Stimulated activated CD8-positive, alpha-beta memory T cell treated with anti-CD3 and anti-CD28 coated beads, Interleukin-12 subunit alpha, Interleukin-12 subunit beta, amount 100 ng/mL, for 24 hours (primary cell): ENCODE results near the gene MYMK.

Experiments used
- DNase-seq: peaks from one replicate; pipeline ENCODE4 v3.0.0-alpha.2; 2020; ENCODE audit errors: extremely low read depth

The MYMK gene

DNA sequence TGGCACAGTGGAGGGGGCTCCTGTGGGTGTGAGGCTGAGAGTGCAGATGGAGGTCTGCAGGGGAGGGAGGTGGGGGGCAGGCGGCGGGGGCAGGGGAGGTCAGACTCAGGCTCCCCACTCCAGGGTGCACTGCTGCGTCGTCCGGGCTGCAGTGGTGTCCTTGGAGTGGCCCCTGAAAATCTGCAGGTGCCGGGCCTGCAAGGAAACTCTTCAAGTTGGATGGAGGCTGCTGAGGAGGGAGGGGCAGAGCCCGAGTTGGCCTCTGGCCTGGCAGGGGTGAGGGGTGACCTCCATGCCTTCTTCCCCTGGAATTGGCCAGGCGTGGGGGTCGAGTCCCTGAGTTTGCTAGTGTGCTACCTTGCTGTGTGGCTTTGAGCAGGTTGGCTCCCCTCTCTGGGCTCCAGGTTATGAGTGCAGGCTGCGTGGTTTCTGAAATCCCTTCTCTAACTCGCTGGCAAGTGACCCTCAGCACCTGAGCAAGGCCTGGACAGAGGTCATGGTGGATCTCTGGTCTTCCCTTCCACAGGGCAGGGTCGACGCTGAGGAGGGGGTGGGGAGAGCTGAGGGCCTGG is 10.6 kb upstream of the MYMK start:
- no peak for DNase-seq

DNA sequence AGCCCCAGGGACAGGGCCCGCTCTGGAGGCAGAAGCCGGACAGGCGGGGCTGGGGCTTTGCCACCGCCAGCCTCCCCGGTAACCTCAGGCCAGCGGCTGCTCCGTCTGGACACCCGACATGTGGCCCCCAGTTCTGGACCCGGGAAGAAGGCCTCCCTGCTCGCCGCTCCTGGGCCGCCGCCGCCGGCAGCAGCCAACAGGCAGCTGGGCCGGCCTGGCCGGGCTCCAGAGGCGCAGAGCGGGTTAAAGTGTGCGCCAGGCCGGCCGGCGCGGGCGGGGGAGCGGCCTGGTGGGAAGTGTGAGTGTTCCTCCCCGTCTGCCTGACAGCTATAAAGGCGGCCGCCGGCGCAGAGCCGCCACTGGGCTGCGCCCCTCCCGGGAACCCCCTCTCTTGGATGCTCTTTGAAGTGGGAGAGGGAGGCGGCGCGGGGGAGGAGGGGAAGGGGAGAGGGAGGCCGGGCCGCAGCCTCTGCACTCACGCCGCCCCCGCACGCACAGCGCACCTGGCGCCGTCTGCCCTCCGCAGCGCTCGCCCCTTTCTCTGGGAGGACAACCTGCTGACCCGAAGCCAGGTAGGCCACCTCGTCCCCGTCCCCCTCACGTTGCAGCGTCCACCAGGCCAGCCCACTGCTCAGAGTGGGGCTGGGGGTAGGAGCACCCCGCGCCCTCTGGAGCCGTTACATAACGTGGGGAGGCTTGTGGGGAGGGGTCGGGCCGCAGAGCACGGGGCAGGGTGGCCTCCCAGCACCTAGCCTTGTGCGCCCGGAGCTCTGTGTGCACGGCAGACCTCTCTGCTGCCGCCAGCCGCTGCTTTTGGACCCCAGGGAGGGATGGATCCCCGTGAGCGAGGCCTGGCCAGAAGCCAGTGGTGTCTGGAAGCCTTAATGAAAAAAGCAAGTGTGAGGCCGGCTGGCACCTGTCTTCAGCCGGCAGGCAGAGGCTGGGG is 9.9 kb upstream of the MYMK start, which contains the start of gene ADAMTSL2:
TSS of gene ADAMTSL2 (plus strand) at position 359 of the 946 bp plus-strand sequence. CDS start 2,009 bp downstream, outside the sequence.
- no peak for DNase-seq

GRCh38 chr9:133533857-133534256 is 9.1 kb upstream of the MYMK start:
- no peak for DNase-seq

- peak; percentile 16 for DNase-seq
Measured at GRCh38 chr9:133532937-133533668, 8.3 kb upstream of the MYMK start.

- DNase-seq, result no peak
Measured at GRCh38 chr9:133531293-133531692, 6.5 kb upstream of the MYMK start.

- no peak for DNase-seq
Measured at GRCh38 chr9:133529874-133530273, 5.1 kb upstream of the MYMK start.

- no peak for DNase-seq
Measured at GRCh38 chr9:133529457-133529856, 4.7 kb upstream of the MYMK start.

DNA sequence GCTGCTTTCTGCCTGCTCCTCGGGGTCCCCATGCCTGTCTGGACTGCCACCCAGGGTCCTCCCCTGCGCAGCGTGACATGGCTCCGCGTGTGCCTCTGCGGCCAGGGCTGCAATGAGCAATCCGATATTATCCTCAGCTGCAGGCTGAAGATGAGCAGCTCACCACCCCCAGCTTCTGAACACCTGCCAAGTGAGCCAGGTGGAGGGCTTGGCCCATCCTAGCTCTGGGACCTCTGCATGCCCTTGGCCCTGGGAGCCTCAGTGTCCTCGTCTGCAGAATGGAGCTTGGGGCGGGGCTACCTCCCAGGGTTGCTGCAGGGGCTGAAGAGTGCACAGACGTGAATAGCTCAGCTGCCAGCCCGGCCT is 4.1 kb upstream of the MYMK start:
- DNase-seq, result no peak

DNA sequence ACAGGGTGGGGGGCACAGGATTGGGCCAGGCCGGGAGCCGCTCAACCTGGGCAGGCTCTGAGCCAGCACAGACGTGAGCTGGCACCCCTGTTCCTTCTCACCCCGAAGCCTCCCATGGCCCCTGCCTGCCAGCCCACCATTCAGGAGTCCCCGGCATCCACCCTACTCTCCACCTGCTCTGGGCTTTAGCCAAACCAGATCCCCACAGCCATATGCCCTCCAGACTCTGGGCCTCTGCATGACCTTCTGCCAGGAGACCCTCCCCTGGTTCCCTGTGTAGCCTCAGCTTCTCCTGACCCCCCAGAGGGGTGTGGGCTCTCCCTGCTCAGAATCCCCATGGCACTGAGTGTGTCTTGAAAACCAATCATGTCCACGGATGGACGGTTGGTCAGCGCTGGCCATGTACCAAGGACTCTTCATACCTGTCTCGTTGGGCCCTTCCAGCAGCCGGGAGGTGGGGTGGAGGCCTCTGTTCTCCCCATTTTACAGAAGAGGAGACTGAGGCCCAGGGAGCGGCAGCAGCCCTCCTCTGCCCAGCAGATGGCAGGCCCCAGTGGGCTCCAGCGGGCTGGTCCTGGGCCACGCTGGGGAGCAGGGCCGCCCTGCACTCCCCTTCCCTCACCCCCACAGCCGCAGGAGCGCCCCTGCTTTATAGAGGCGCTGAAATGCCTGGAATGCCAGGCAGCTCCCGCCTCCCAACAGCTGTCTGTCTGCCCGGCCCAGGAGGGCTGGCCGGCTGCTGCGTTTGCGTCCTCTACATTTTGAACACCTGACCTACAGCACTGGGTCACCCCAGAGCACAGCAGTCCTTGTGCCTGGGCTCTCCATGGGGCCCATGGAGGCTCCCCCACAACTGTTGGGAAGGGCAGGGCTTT is 3.5 kb upstream of the MYMK start:
- no peak for DNase-seq

- DNase-seq, result no peak
Measured at GRCh38 chr9:133527444-133527920, 2.7 kb upstream of the MYMK start.

DNA sequence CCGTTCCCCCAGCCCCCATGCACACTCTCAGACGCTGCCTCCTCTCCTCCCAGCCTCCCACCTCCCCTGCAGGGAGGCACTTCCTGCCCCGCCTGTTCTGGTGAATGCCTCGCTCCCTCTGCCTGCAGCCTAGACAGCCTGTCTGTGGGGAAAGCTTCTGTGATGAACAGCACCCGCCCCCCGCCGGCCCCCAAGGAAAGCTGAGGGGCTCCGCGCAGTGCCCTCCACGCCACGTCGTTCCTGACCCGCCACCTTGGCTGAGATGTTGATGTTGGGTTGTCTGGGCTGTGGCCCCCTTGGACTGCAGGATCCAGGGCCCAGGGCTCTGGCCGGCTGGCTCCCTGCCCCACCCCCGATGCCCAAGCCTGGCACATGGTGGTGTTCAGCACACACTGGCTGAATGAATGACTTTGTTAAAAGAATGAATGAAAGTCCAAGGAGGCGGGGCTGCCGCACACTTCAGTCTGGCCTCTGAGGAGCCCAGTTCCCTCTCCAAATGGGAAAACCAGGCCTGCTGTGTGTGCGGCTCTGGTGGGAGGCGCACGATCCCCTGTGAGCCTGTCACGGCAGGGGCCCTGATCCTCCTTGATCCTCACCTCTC is 2.1 kb upstream of the MYMK start:
- no peak for DNase-seq

GRCh38 chr9:133525677-133526076 is 918 bp upstream of the MYMK start:
- DNase-seq, result no peak

GRCh38 chr9:133524146-133524545 is 613 bp downstream of the MYMK start:
- no peak for DNase-seq

- no peak for DNase-seq
Measured at GRCh38 chr9:133523106-133523505, 1.7 kb downstream of the MYMK start.

DNA sequence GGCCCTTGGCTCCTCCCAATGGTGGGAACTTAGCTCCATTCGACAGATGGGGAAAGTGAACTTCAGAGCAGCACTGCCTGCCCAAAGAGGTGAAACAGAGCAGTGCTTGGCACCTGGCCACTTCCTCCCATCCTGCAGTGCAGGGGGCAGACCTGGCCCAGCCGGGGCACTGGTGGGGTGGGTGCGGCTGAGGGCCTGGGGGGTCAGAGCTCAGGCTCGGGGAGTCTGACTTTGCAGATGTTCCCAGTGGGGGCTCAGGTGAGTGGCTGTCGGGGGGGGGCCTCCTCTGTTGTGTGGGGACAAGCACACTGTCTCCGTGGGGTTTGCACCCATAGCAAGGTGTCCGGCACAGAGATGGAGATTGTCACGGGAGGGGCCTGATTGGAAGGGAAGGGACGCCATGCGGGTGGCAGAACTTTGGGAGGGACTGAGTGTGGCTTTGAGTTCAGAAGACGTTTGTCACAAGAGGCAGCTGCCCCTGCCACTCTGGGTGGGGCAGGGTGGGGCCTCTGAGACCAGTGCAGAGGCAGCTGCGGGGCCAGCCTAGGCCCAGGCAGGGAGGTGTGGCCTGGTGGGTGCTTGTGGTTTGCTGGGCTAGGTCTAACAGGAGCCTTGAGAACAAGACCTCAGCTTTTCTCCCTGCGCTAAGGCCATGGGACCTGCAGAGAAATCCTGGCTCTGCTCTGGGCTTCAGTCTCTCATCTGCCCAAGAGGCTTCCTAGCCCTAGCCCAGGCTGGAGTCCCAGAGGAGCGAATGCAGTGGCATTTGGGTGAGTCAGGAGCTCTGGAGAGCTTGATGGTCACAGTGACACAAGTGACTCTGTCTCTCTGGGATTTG is 2.5 kb downstream of the MYMK start:
- DNase-seq, result no peak

GRCh38 chr9:133521122-133522072 is 3.4 kb downstream of the MYMK start:
- DNase-seq, result no peak

- no peak for DNase-seq
Measured at GRCh38 chr9:133520121-133520835, 4.5 kb downstream of the MYMK start.

GRCh38 chr9:133519693-133520092 is 5.1 kb downstream of the MYMK start:
- no peak for DNase-seq
